SH-SY5Y (cell line): ENCODE data around the gene ANKMY2.

Experiments
- GATA2 ChIP-seq: IDR thresholded peaks from 2 replicates; pipeline ENCODE4 v1.6.1; 2011; ENCODE audit warnings: mild to moderate bottlenecking, low read depth, low read length
- GATA3 ChIP-seq: IDR thresholded peaks from 2 replicates; pipeline ENCODE4 v1.6.1; 2011; ENCODE audit warnings: low read depth, mild to moderate bottlenecking, low read length, moderate library complexity

- TF ChIP-seq GATA2 (no peak), GATA3 (no peak)
These were observed 60.0 kb downstream of the ANKMY2 start for GRCh38 chr7:16585540-16585939.
